GM19468 (cell line): ENCODE measurements around the gene ZNF639.

Experiments
- ATAC-seq: cut with Tn5 transposase; IDR thresholded peaks from one replicate; pipeline ENCODE4 v1.9.1; 2021; ENCODE audit warnings: mild to moderate bottlenecking, moderate library complexity, moderate number of reproducible peaks; ENCODE audit not compliant: unreplicated experiment; ENCODE audit errors: extremely low read depth

Gene ZNF639

GRCh38 chr3:179309225-179310078, 13.4 kb upstream of the ZNF639 start:
- peak; percentile 76 for ATAC-seq

GRCh38 chr3:179318876-179319275, 4.0 kb upstream of the ZNF639 start:
- no peak for ATAC-seq

- no peak for ATAC-seq
These were observed 1.1 kb upstream of the ZNF639 start for GRCh38 chr3:179321668-179322285.

GRCh38 chr3:179323197-179324110, 623 bp downstream of the ZNF639 start:
- peak; percentile 9 for ATAC-seq

GRCh38 chr3:179324270-179324754, 1.5 kb downstream of the ZNF639 start:
- no peak for ATAC-seq

- no peak for ATAC-seq
These were observed 7.6 kb downstream of the ZNF639 start for GRCh38 chr3:179330438-179330837.

GRCh38 chr3:179332240-179332639, 9.4 kb downstream of the ZNF639 start:
- ATAC-seq, result no peak

GRCh38 chr3:179333084-179333483, 10.3 kb downstream of the ZNF639 start:
- no peak for ATAC-seq

- ATAC-seq, result no peak
These were observed 13.6 kb downstream of the ZNF639 start for GRCh38 chr3:179336345-179336929.

- peak; percentile 92 for ATAC-seq
These were observed 24.7 kb downstream of the ZNF639 start, which contains the start of gene MFN1 for GRCh38 chr3:179347345-179348194. Gene MFN1 (plus strand): TSS chr3:179347709. CDS start chr3:179348852, 1,143 bp downstream.

GRCh38 chr3:179348325-179349013, 25.6 kb downstream of the ZNF639 start:
- ATAC-seq, result peak; percentile 57

- no peak for ATAC-seq
These were observed 33.2 kb downstream of the ZNF639 start for GRCh38 chr3:179355996-179356395.

- ATAC-seq, result no peak
These were observed 40.5 kb downstream of the ZNF639 start for GRCh38 chr3:179363332-179363731.

- ATAC-seq, result no peak
These were observed 46.8 kb downstream of the ZNF639 start for GRCh38 chr3:179369621-179370020.

- no peak for ATAC-seq
These were observed 51.1 kb downstream of the ZNF639 start for GRCh38 chr3:179373938-179374337.

GRCh38 chr3:179375091-179375999, 52.5 kb downstream of the ZNF639 start:
- no peak for ATAC-seq

GRCh38 chr3:179376474-179376873, 53.6 kb downstream of the ZNF639 start:
- no peak for ATAC-seq
